Endothelial cell of umbilical vein (primary cell): ENCODE measurements around the gene ARHGAP27.

Source experiments
- CTCF ChIP-seq, 2 donors: IDR thresholded peaks; 1 replicate in 1 of 2; 2 replicates in 1 of 2; pipeline ENCODE4 v1.5.1; 2011; ENCODE audit warnings: low read length in 2 of 2, mild to moderate bottlenecking in 2 of 2, moderate library complexity in 2 of 2, control low read depth in 1 of 2, inconsistent platforms in 1 of 2, low read depth in 1 of 2; ENCODE audit not compliant: insufficient read depth in 1 of 2; ENCODE audit errors: extremely low read depth in 1 of 2
- EZH2 ChIP-seq: IDR thresholded peaks from 2 replicates; pipeline ENCODE4 v1.6.1; 2012; ENCODE audit warnings: borderline replicate concordance, low read depth, mild to moderate bottlenecking, moderate library complexity, low read length, inconsistent platforms; ENCODE audit not compliant: severe bottlenecking
- GATA2 ChIP-seq: IDR thresholded peaks from 2 replicates; pipeline ENCODE4 v1.7.0; 2011; ENCODE audit warnings: low read depth, mild to moderate bottlenecking, moderate library complexity, mixed read lengths, low read length; ENCODE audit not compliant: insufficient read length, insufficient read depth
- JUN ChIP-seq: IDR thresholded peaks from 2 replicates; pipeline ENCODE4 v1.6.1; 2011; ENCODE audit warnings: borderline replicate concordance, low read depth; ENCODE audit not compliant: insufficient read length, insufficient read depth
- MAX ChIP-seq: IDR thresholded peaks from 2 replicates; pipeline ENCODE4 v1.6.1; 2011; ENCODE audit not compliant: insufficient read depth, insufficient read length
- POLR2A ChIP-seq: IDR thresholded peaks from 2 replicates; pipeline ENCODE4 v1.6.1; 2012; ENCODE audit warnings: low read depth, mild to moderate bottlenecking, control low read depth, low read length
- POLR2AphosphoS5 ChIP-seq: IDR thresholded peaks from 2 replicates; pipeline ENCODE4 v1.6.1; 2012; ENCODE audit warnings: low read depth, mild to moderate bottlenecking, control low read depth, low read length, moderate library complexity; ENCODE audit not compliant: insufficient read depth

- TF ChIP-seq CTCF (IDR thresholded peaks at IDR 0.05; ENCODE audit: extremely low read depth in 1 of 2, insufficient read depth in 1 of 2, low read depth in 1 of 2, low read length in 2 of 2), result no peak
- no peak for TF ChIP-seq JUN
- TF ChIP-seq POLR2A, result no peak
- TF ChIP-seq EZH2, result no peak
- no peak for TF ChIP-seq MAX
- TF ChIP-seq POLR2AphosphoS5, result no peak
- no peak for TF ChIP-seq GATA2
Measured at GRCh38 chr17:45389354-45389753, 43.3 kb downstream of the ARHGAP27 start.
